H1 (cell line): ENCODE results near the gene RETREG1. TPM values are rescaled to one million over a fixed set of nuclear protein-coding genes. Genes with fewer than 3 reads are reported as not detected.

Experiments
- CTCF ChIA-PET: fragments of 300-600 bp; sonication (Branson Sonifier 250); formaldehyde crosslinking; loops from one replicate; lab custom pipeline; 2021; ENCODE audit not compliant: partially characterized antibody; lab: Charles Lee
- POLR2A ChIA-PET: fragments of 300-600 bp; sonication (Branson Sonifier 250); formaldehyde crosslinking; loops from one replicate; lab custom pipeline; 2021; ENCODE audit warnings: inconsistent platforms; ENCODE audit not compliant: partially characterized antibody; lab: Charles Lee
- DNase-seq, 2 experiments: peaks; one replicate each; pipeline versions ENCODE4 v3.0.0 to v3.0.0-alpha.2; 2010 to 2022; ENCODE audit warnings: low spot score in 2 of 2, low read depth in 1 of 2, mixed read lengths in 1 of 2
- FAIRE-seq: peaks from 2 replicates; lab custom pipeline; 2011; peaks lifted over from hg19 to GRCh38; lab: Jason Lieb, UNC
- H2AFZ ChIP-seq: 2 replicates; pipeline ENCODE4 v1.8.1; 2012; ENCODE audit warnings: low read length, inconsistent platforms
- H2AK5ac ChIP-seq: 2 replicates; pipeline ENCODE4 v1.6.1; 2013; ENCODE audit warnings: low read depth, low read length
- H2BK120ac ChIP-seq: replicated peaks from 2 replicates; pipeline ENCODE3; 2013; ENCODE audit warnings: low read depth, low read length, inconsistent platforms
- H2BK12ac ChIP-seq: 2 replicates; pipeline ENCODE4 v1.6.1; 2013; ENCODE audit warnings: low read depth, low read length
- H2BK15ac ChIP-seq: 2 replicates; pipeline ENCODE4 v1.6.1; 2013; ENCODE audit warnings: low read length
- H2BK20ac ChIP-seq: 2 replicates; pipeline ENCODE4 v1.6.1; 2013; ENCODE audit warnings: low read length
- H2BK5ac ChIP-seq: 2 replicates; pipeline ENCODE4 v1.6.1; 2013; ENCODE audit warnings: low read depth, low read length
- H3K14ac ChIP-seq: 2 replicates; pipeline ENCODE4 v1.6.1; 2013; ENCODE audit warnings: inconsistent platforms; ENCODE audit not compliant: insufficient read length
- H3K18ac ChIP-seq: 2 replicates; pipeline ENCODE4 v1.6.1; 2013; ENCODE audit warnings: low read length; ENCODE audit errors: extremely low read depth
- H3K23ac ChIP-seq: 2 replicates; pipeline ENCODE4 v1.6.1; 2013; ENCODE audit warnings: inconsistent platforms; ENCODE audit not compliant: insufficient read length
- H3K23me2 ChIP-seq: 2 replicates; pipeline ENCODE4 v1.6.1; 2013; ENCODE audit warnings: low read depth, low read length
- H3K27ac ChIP-seq: 2 replicates; pipeline ENCODE4 v1.6.1; 2011; ENCODE audit warnings: low read depth, low read length, inconsistent platforms
- H3K27me3 ChIP-seq, 4 experiments: replicated peaks in 1 of 4; 1 replicate in 1 of 4; 2 replicates in 3 of 4; pipeline versions ENCODE4 v1.6.1 to v1.8.1; 2011 to 2013; ENCODE audit warnings: low read length in 3 of 4, mild to moderate bottlenecking in 3 of 4, inconsistent platforms in 2 of 4, mixed read lengths in 2 of 4, moderate library complexity in 1 of 4; ENCODE audit not compliant: control insufficient read depth in 3 of 4, insufficient read depth in 3 of 4; ENCODE audit errors: extremely low read depth in 1 of 4
- H3K36me3 ChIP-seq, 4 experiments: 2 replicates each; pipeline versions ENCODE4 v1.6.1 to v1.8.1; 2011 to 2013; ENCODE audit warnings: mild to moderate bottlenecking in 4 of 4, low read length in 3 of 4, moderate library complexity in 2 of 4, control low read depth in 1 of 4, inconsistent platforms in 1 of 4; ENCODE audit not compliant: insufficient read depth in 4 of 4, control insufficient read depth in 2 of 4
- H3K4ac ChIP-seq: replicated peaks from 2 replicates; pipeline ENCODE3; 2013; ENCODE audit warnings: low read length, low read depth, mixed read lengths, inconsistent platforms; ENCODE audit not compliant: insufficient read length
- H3K4me1 ChIP-seq, 4 experiments: replicated peaks in 1 of 4; 1 replicate in 1 of 4; 2 replicates in 3 of 4; pipeline versions ENCODE4 v1.6.1 to v1.8.1; 2011 to 2013; ENCODE audit warnings: low read length in 3 of 4, inconsistent platforms in 2 of 4, mixed read lengths in 1 of 4; ENCODE audit not compliant: insufficient read depth in 4 of 4, control insufficient read depth in 3 of 4
- H3K4me2 ChIP-seq, 2 experiments: 2 replicates each; pipeline versions ENCODE4 v1.6.1 to v1.8.1; 2011 to 2013; ENCODE audit warnings: low read depth in 2 of 2, low read length in 2 of 2, control low read depth in 1 of 2, inconsistent platforms in 1 of 2, mild to moderate bottlenecking in 1 of 2; ENCODE audit not compliant: insufficient read depth in 1 of 2
- H3K4me3 ChIP-seq, 4 experiments: fragments of 200-600, 300-600 bp in 1 of 4; sonication (generic), shearing (Covaris generic), sonication (Bioruptor Twin) in 1 of 4; 2 replicates each; pipeline versions ENCODE4 v1.5.1 to v1.8.1; 2011 to 2016; ENCODE audit warnings: low read length in 4 of 4, low read depth in 3 of 4, control low read depth in 2 of 4, inconsistent platforms in 2 of 4, mild to moderate bottlenecking in 2 of 4, mixed read lengths in 1 of 4, moderate library complexity in 1 of 4; ENCODE audit not compliant: insufficient read depth in 2 of 4; ENCODE audit errors: extremely low read depth in 1 of 4
- H3K56ac ChIP-seq: replicated peaks from 2 replicates; pipeline ENCODE3; 2013; ENCODE audit warnings: low read depth, mild to moderate bottlenecking, mixed read lengths, low read length, inconsistent platforms; ENCODE audit not compliant: insufficient read length
- H3K79me1 ChIP-seq: 2 replicates; pipeline ENCODE4 v1.6.1; 2013; ENCODE audit warnings: low read depth, low read length, control low read depth
- H3K79me2 ChIP-seq, 2 experiments: 2 replicates each; pipeline versions ENCODE4 v1.6.1 to v1.8.1; 2012 to 2013; ENCODE audit warnings: low read length in 2 of 2, mild to moderate bottlenecking in 2 of 2, inconsistent platforms in 1 of 2; ENCODE audit not compliant: insufficient read depth in 2 of 2, control insufficient read depth in 1 of 2
- H3K9ac ChIP-seq, 4 experiments: replicated peaks in 1 of 4; 1 replicate in 1 of 4; 2 replicates in 3 of 4; pipeline versions ENCODE4 v1.6.1 to v1.8.1; 2011 to 2013; ENCODE audit warnings: low read depth in 3 of 4, low read length in 3 of 4, control low read depth in 2 of 4, mild to moderate bottlenecking in 2 of 4, moderate library complexity in 2 of 4, inconsistent platforms in 1 of 4; ENCODE audit errors: extremely low read depth in 1 of 4
- H3K9me3 ChIP-seq, 2 experiments: 2 replicates each; pipeline versions ENCODE4 v1.6.1 to v1.8.1; 2012 to 2013; ENCODE audit warnings: mild to moderate bottlenecking in 2 of 2, moderate library complexity in 2 of 2, control low read depth in 1 of 2, inconsistent platforms in 1 of 2, low read depth in 1 of 2, low read length in 1 of 2, mixed read lengths in 1 of 2; ENCODE audit not compliant: insufficient read depth in 2 of 2
- H4K20me1 ChIP-seq, 2 experiments: replicated peaks in 1 of 2; 2 replicates each; pipeline versions ENCODE3 to v1.8.1; 2011 to 2013; ENCODE audit warnings: inconsistent platforms in 2 of 2, low read length in 2 of 2, mild to moderate bottlenecking in 1 of 2; ENCODE audit not compliant: insufficient read depth in 2 of 2, control insufficient read depth in 1 of 2
- H4K5ac ChIP-seq: 2 replicates; pipeline ENCODE4 v1.6.1; 2013; ENCODE audit warnings: low read length, low read depth, mixed read lengths, inconsistent platforms; ENCODE audit not compliant: insufficient read length
- H4K8ac ChIP-seq: 2 replicates; pipeline ENCODE4 v1.8.0; 2013; ENCODE audit warnings: mild to moderate bottlenecking, moderate library complexity, low read length, inconsistent platforms; ENCODE audit not compliant: insufficient read depth; ENCODE audit errors: extremely low read depth
- H4K91ac ChIP-seq: replicated peaks from 2 replicates; pipeline ENCODE3; 2013; ENCODE audit warnings: low read length, mixed read lengths, inconsistent platforms; ENCODE audit not compliant: insufficient read length
- ASH2L ChIP-seq: fragments of 200-600, 300-600 bp; sonication (generic); IDR thresholded peaks from one replicate; pipeline ENCODE4 v1.7.1; 2017; ENCODE audit warnings: low read length
- BRCA1 ChIP-seq: IDR thresholded peaks from 2 replicates; pipeline ENCODE4 v1.6.1; 2012; ENCODE audit warnings: low read depth, low read length, improper control_type of control experiment
- CBX8 ChIP-seq: fragments of 300-800, 300-1000 bp; sonication (generic); IDR thresholded peaks from 2 replicates; pipeline ENCODE4 v1.7.1; 2016; ENCODE audit warnings: low read depth, low read length, borderline replicate concordance
- CTBP2 ChIP-seq: IDR thresholded peaks from 2 replicates; pipeline ENCODE4 v1.7.0; 2011; ENCODE audit warnings: borderline replicate concordance, mild to moderate bottlenecking, moderate library complexity, mixed read lengths, low read length; ENCODE audit not compliant: insufficient read depth, insufficient read length
- HDAC6 ChIP-seq: IDR thresholded peaks from one replicate; pipeline ENCODE4 v1.7.1; 2012; ENCODE audit warnings: low read depth, mild to moderate bottlenecking, inconsistent platforms, low read length, moderate library complexity
- MAX ChIP-seq: IDR thresholded peaks from 2 replicates; pipeline ENCODE4 v1.6.1; 2012; ENCODE audit warnings: inconsistent platforms
- RAD21 ChIP-seq, 2 experiments: IDR thresholded peaks in 1 of 2; conservative IDR thresholded peaks in 1 of 2; 2 replicates each; pipeline ENCODE4 v1.6.1; 2011; ENCODE audit warnings: low read depth in 2 of 2, low read length in 2 of 2, improper control_type of control experiment in 1 of 2, inconsistent platforms in 1 of 2, mild to moderate bottlenecking in 1 of 2, moderate library complexity in 1 of 2
- RNF2 ChIP-seq: fragments of 200-900, 300-1000 bp; sonication (generic); IDR thresholded peaks from 2 replicates; pipeline ENCODE4 v1.7.1; 2016; ENCODE audit warnings: borderline replicate concordance, low read depth, mild to moderate bottlenecking, antibody characterized with exemption, low read length; ENCODE audit not compliant: poor library complexity, severe bottlenecking; ENCODE audit errors: missing control alignments
- SIRT6 ChIP-seq: IDR thresholded peaks from one replicate; pipeline ENCODE4 v1.7.1; 2012; ENCODE audit warnings: low read length, inconsistent platforms
- TAF1 ChIP-seq: IDR thresholded peaks from 2 replicates; pipeline ENCODE4 v1.6.1; 2011; ENCODE audit warnings: mild to moderate bottlenecking, low read depth, low read length
- YY1 ChIP-seq: IDR thresholded peaks from 2 replicates; pipeline ENCODE4 v1.6.1; 2011; ENCODE audit warnings: low read depth, mild to moderate bottlenecking, low read length
- WGBS, 2 experiments: shearing (Covaris generic) in 1 of 2; methylation state at CpG; one replicate each; pipeline versions ENCODE4 v1.1.6 to v1.1.7; 2013 to 2015; ENCODE audit warnings: low lambda C conversion rate in 2 of 2, mixed read lengths in 2 of 2, inconsistent platforms in 1 of 2, low coverage in 1 of 2, missing lambda C conversion rate in 1 of 2; ENCODE audit not compliant: insufficient replicate concordance in 2 of 2, insufficient coverage in 1 of 2, insufficient read length in 1 of 2; ENCODE audit errors: extremely low coverage in 1 of 2, missing lambda C conversion rate in 1 of 2; 5-methylcytosine and 5-hydroxymethylcytosine counted together
- polyA plus RNA-seq, 7 experiments: library from polyadenylated mRNA; depleted of rRNA in 3 of 7; stranded (reverse) in 5 of 7; unstranded in 2 of 7; fragments of >200 nt in 5 of 7; fragments of 200-250 nt in 2 of 7; gene quantifications; 1 replicate in 5 of 7; 2 replicates in 1 of 7; 4 replicates in 1 of 7; pipeline versions ENCODE4 v1.2.1 to v1.2.3, GENCODE V29; 2011 to 2013; ENCODE audit warnings: missing spikeins in 2 of 7, mixed read lengths in 2 of 7
- total RNA-seq: library from RNA; stranded (reverse); fragmentation: NEBNext Ultra II Directional; extraction: Animal tissue kit (Norgen Biotek cat#: 25700); gene quantifications from 2 replicates; pipeline ENCODE4 v1.2.1, GENCODE V29; 2021
- TF ChIP-seq, protein P1 (sequence below): IDR thresholded peaks from 2 replicates; pipeline ENCODE4 v1.6.1; 2012; ENCODE audit warnings: low read length, inconsistent platforms

The RETREG1 gene
- total and polyA plus RNA-seq, 2 of the 8 experiments (the other 6 are each of a cell fraction or from before 2014, with no cell fraction given) = 0.62 to 1.9 TPM

GRCh38 chr5:16524286-16524685 is 92.5 kb downstream of the RETREG1 start:
- H3K9ac ChIP-seq = no peak overlapping the region
- no peak for FAIRE-seq
- TF ChIP-seq BRCA1 (no peak), RAD21 (IDR thresholded peaks at IDR 0.05 in 1 of 2, conservative IDR thresholded peaks at IDR 0.05 in 1 of 2; ENCODE audit: low read depth in 2 of 2, low read length in 2 of 2) (no peak), SIRT6 (no peak), TAF1 (no peak), CTBP2 (no peak), MAX (no peak), RNF2 (no peak), ASH2L (no peak), YY1 (no peak), CBX8 (no peak), HDAC6 (no peak)
- TF ChIP-seq, protein P1, sequence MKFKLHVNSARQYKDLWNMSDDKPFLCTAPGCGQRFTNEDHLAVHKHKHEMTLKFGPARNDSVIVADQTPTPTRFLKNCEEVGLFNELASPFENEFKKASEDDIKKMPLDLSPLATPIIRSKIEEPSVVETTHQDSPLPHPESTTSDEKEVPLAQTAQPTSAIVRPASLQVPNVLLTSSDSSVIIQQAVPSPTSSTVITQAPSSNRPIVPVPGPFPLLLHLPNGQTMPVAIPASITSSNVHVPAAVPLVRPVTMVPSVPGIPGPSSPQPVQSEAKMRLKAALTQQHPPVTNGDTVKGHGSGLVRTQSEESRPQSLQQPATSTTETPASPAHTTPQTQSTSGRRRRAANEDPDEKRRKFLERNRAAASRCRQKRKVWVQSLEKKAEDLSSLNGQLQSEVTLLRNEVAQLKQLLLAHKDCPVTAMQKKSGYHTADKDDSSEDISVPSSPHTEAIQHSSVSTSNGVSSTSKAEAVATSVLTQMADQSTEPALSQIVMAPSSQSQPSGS = no peak
- H4K20me1 ChIP-seq = no peaks in the 10 kb centered on the region
- H3K23ac ChIP-seq = no peak overlapping the region
- DNase-seq = no peak
- H2BK120ac ChIP-seq = no peak overlapping the region
- no peak overlapping the region for H3K14ac ChIP-seq
- no peak overlapping the region for H3K4me3 ChIP-seq
- H3K56ac ChIP-seq = no peak overlapping the region
- H2BK5ac ChIP-seq = no peak overlapping the region
- 90% methylated on average over 5 of the region's 5 CpGs; no CpG with 5 or more reads in 1 of the 2 experiments for WGBS, 2 experiments
- ChIA-PET POLR2A (no interaction called here), CTCF (no interaction called here)
- no peaks in the 10 kb centered on the region for H3K9me3 ChIP-seq
- no peak overlapping the region for H3K4me2 ChIP-seq
- H2BK15ac ChIP-seq = no peak overlapping the region
- H3K27ac ChIP-seq = no peak overlapping the region
- H3K4me1 ChIP-seq = no peaks in the 10 kb centered on the region
- no peaks in the 10 kb centered on the region for H3K36me3 ChIP-seq
- H2AFZ ChIP-seq = no peak overlapping the region
- no peaks in the 10 kb centered on the region for H3K27me3 ChIP-seq
- H4K5ac ChIP-seq = no peak overlapping the region
- no peaks in the 10 kb centered on the region for H3K79me2 ChIP-seq
- no peak overlapping the region for H3K18ac ChIP-seq
- no peak overlapping the region for H2BK20ac ChIP-seq
- H2AK5ac ChIP-seq = no peak overlapping the region
- H2BK12ac ChIP-seq = no peak overlapping the region
- no peak overlapping the region for H3K4ac ChIP-seq
- no peak overlapping the region for H4K8ac ChIP-seq
- no peaks in the 10 kb centered on the region for H3K79me1 ChIP-seq
- no peaks in the 10 kb centered on the region for H3K23me2 ChIP-seq
- H4K91ac ChIP-seq = no peak overlapping the region
